Fibroblast of pulmonary artery (primary cell): Measurements from ENCODE around the gene LRRTM2.
A peak's percentile ranks its signal among the peaks of the same experiment; 100 is the strongest.
"Not testable (repeated sequence)": the region's sequence is repeated elsewhere in the genome, so short reads cannot be mapped to it uniquely, and the experiment has no call there.

ENCODE experiments used
- DNase-seq: peaks from one replicate; pipeline ENCODE4 v3.0.0-alpha.2; 2010; ENCODE audit warnings: low read depth
- H3K4me3 ChIP-seq: replicated peaks from 2 replicates; pipeline ENCODE4 v1.5.1; 2011; ENCODE audit warnings: low read depth, mild to moderate bottlenecking, control low read depth, low read length, moderate library complexity
- TF ChIP-seq, protein P1 (sequence below): IDR thresholded peaks from 2 replicates; pipeline ENCODE4 v1.5.1; 2011; ENCODE audit warnings: mild to moderate bottlenecking, control low read depth, low read length, inconsistent platforms; ENCODE audit errors: missing control alignments

The LRRTM2 gene

DNA sequence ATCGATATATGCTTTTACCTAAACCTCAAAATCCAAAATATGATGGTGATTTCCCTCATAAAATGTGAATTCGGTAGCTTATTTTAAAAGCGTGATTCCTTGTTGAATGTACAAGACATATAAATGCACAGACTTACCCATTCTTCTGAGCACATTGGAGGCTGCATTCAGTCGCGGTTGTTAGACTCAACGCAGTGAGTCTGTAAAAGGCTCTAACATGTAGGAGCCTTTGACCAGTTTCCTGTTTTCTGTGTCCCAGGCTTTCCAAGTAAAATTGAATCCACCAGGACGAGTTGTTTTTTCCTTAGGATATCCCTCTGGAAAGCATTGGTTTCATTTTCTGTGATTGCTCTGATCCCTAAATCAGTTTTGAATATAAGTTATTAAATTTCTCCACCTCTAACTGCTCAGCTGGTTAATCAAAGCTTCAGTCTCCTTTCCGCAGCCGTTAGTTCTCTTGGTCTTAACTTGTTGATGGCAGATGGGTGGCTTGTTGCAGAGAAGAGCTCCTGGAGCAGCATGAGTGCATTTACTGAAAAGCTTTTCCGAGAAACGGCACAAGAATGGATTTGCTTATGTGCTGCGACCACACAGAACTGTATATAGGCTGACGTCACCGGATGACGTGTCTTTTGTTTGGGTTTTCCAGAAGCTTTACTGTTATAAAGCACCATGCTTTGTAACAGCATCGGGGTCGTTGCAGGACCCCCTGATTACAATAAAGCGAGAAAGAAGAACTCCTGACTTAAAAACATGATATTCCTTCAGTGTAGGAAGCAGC is at the start of gene LRRTM2:
TSS of gene LRRTM2 (minus strand) at position 565 of the 781 bp plus-strand sequence. CDS start at position 141, 424 bp downstream.
- TF ChIP-seq, protein P1, sequence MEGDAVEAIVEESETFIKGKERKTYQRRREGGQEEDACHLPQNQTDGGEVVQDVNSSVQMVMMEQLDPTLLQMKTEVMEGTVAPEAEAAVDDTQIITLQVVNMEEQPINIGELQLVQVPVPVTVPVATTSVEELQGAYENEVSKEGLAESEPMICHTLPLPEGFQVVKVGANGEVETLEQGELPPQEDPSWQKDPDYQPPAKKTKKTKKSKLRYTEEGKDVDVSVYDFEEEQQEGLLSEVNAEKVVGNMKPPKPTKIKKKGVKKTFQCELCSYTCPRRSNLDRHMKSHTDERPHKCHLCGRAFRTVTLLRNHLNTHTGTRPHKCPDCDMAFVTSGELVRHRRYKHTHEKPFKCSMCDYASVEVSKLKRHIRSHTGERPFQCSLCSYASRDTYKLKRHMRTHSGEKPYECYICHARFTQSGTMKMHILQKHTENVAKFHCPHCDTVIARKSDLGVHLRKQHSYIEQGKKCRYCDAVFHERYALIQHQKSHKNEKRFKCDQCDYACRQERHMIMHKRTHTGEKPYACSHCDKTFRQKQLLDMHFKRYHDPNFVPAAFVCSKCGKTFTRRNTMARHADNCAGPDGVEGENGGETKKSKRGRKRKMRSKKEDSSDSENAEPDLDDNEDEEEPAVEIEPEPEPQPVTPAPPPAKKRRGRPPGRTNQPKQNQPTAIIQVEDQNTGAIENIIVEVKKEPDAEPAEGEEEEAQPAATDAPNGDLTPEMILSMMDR, result no peak
- peak; percentile 66 for DNase-seq
- peak within 1 kb of the TSS; percentile 19 for H3K4me3 ChIP-seq

GRCh38 chr5:138922494-138922893 is 47.4 kb upstream of the LRRTM2 start:
- H3K4me3 ChIP-seq, result no peak overlapping the region
- no peak for DNase-seq
- TF ChIP-seq, protein P1, result no peak

- not testable (repeated sequence) for DNase-seq, H3K4me3 ChIP-seq
Measured at GRCh38 chr5:138921362-138921761, 46.2 kb upstream of the LRRTM2 start.

DNA sequence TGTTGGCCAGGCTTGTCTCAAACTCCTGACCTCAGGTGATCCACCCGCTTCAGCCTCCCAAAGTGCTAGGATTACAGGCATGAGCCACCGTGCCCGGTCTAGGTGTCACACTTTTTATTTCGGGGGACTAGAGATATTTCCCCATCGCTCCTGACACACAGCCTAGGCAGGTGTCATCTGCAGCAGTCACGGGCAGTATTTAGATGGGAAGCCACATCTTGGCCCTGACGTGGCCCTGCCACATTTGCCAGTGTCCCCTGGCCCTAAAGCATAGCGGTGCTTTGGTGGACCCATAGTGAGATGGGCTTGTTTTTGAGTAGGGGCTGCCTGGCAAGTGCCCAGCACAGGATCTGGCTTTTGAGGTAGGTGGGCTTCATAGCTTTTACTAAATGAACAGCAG is 45.0 kb upstream of the LRRTM2 start:
- DNase-seq, result no peak
- TF ChIP-seq, protein P1, result no peak
- no peak overlapping the region for H3K4me3 ChIP-seq

DNA sequence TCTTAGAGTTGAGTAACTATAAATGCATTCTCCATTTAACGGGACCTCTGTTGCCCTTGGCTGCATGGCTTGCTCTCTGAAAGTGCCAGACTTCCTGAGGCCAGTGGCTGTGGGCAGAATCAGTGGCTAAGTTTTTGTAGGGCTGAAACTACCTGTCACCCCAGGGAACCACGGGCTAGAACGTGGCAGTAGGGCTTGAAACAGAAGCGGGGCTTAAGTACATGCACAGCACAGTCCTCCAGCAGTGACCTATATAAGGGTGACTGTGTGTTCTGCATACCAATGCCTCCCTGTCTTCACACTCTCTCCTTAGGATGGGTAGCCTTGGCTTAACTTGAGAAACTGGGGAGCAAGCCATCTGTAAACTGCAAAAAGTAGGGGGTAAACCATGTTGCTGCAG is 43.6 kb upstream of the LRRTM2 start:
- DNase-seq, result no peak
- TF ChIP-seq, protein P1, result no peak
- no peak overlapping the region for H3K4me3 ChIP-seq

GRCh38 chr5:138914338-138914737 is 39.2 kb upstream of the LRRTM2 start:
- DNase-seq, result no peak
- H3K4me3 ChIP-seq, result no peak overlapping the region
- TF ChIP-seq, protein P1, result no peak

DNA sequence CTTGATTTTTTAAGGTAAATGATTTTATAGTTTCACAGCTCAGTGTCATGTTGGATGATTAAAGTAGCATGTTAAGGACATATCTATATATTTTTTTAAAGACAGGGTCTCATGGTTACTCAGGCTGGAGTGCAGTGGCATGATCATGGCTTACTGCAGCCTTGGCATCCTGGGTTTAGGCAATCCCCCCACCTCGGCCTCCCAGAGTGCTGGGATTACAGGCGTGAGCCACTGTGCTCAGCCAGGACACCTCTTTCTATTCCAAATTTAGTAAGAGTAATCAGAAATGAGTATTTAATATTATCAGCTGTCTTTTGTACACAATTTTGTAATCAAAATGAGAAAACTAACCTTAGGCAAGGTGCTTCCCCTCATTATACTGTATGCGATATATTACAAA is 38.6 kb upstream of the LRRTM2 start:
- no peak for DNase-seq
- TF ChIP-seq, protein P1, result no peak
- H3K4me3 ChIP-seq, result no peak overlapping the region
